NCI-H1092 (cell line): ENCODE data around the gene SSH3.
"Not testable (repeated sequence)": the region's sequence is repeated elsewhere in the genome, so short reads cannot be mapped to it uniquely, and the experiment has no call there.

Experiments used
- DNase-seq: peaks from one replicate; lab custom pipeline; 2025; lab: John Stamatoyannopoulos, UW

SSH3 gene

GRCh38 chr11:67303132-67303834 is at the start of gene SSH3:
Gene SSH3 (plus strand): TSS chr11:67303530. CDS start chr11:67303626, 96 bp downstream.
- no peak for DNase-seq

- DNase-seq, result no peak
These were observed 49.3 kb upstream of the SSH3 start for GRCh38 chr11:67253872-67254624.

GRCh38 chr11:67254798-67255197 is 48.5 kb upstream of the SSH3 start:
- no peak for DNase-seq

GRCh38 chr11:67255353-67255752 is 48.0 kb upstream of the SSH3 start:
- DNase-seq, result no peak

- DNase-seq, result no peak
These were observed 47.5 kb upstream of the SSH3 start for GRCh38 chr11:67255864-67256263.

GRCh38 chr11:67256477-67257135 is 46.7 kb upstream of the SSH3 start:
- DNase-seq, result no peak

GRCh38 chr11:67260406-67260805 is 42.9 kb upstream of the SSH3 start:
- DNase-seq, result no peak

GRCh38 chr11:67260885-67261639 is 42.3 kb upstream of the SSH3 start:
- DNase-seq, result not testable (repeated sequence)

- DNase-seq, result no peak
These were observed 41.7 kb upstream of the SSH3 start for GRCh38 chr11:67261640-67261945.

GRCh38 chr11:67261946-67262681 is 41.2 kb upstream of the SSH3 start:
- DNase-seq, result no peak

GRCh38 chr11:67262731-67263675 is 40.3 kb upstream of the SSH3 start:
- peak; percentile 58 for DNase-seq

- DNase-seq, result no peak
These were observed 39.1 kb upstream of the SSH3 start for GRCh38 chr11:67264260-67264659.

GRCh38 chr11:67264877-67265632 is 38.3 kb upstream of the SSH3 start:
- no peak for DNase-seq

GRCh38 chr11:67265633-67266448 is 37.5 kb upstream of the SSH3 start:
- DNase-seq, result peak; percentile 43

- peak; percentile 33 for DNase-seq
These were observed 36.7 kb upstream of the SSH3 start, which contains the start of gene GRK2 for GRCh38 chr11:67266449-67267187. Gene GRK2 (plus strand): TSS chr11:67266473. CDS start chr11:67266700, 227 bp downstream.

GRCh38 chr11:67267188-67268080 is 35.9 kb upstream of the SSH3 start:
- no peak for DNase-seq
